Measurements from ENCODE around the gene GBP7.

The GBP7 gene

GRCh38 chr1:89125240-89125912 lies 50.4 kb downstream of the GBP7 start:
- H3K36me3 ChIP-seq (replicated peaks): no peaks in the 10 kb centered on the region
- no peak for DNase-seq
- in situ Hi-C loops (cut with HindIII; ENCODE audit: low pct_ligation_motif_present, low sequenced_read_pairs): no loop called here
- no peak for TF ChIP-seq CTCF (IDR thresholded peaks at IDR 0.05; ENCODE audit: low read depth, low read length, missing control alignments)
- no peaks in the 10 kb centered on the region for H3K27me3 ChIP-seq (replicated peaks)
- peak overlapping the region; percentile 18 for H3K4me3 ChIP-seq (ENCODE audit: low read depth, low read length)
- H3K27ac ChIP-seq: no peak overlapping the region

- no peak for TF ChIP-seq CTCF (IDR thresholded peaks at IDR 0.05; ENCODE audit: low read depth, low read length, missing control alignments)
- in situ Hi-C loops (cut with HindIII; ENCODE audit: low pct_ligation_motif_present, low sequenced_read_pairs): no loop called here
- DNase-seq: no peak
Measured at GRCh38 chr1:89121641-89122040, 54.2 kb downstream of the GBP7 start.

GRCh38 chr1:89114662-89115061 lies 61.1 kb downstream of the GBP7 start:
- no peaks in the 10 kb centered on the region for H3K36me3 ChIP-seq (replicated peaks)
- no peak for TF ChIP-seq CTCF (IDR thresholded peaks at IDR 0.05; ENCODE audit: low read depth, low read length, missing control alignments)
- H3K27ac ChIP-seq: no peak overlapping the region
- H3K27me3 ChIP-seq (replicated peaks): no peaks in the 10 kb centered on the region
- DNase-seq: no peak
- no peak overlapping the region for H3K4me3 ChIP-seq (ENCODE audit: low read depth, low read length)
- in situ Hi-C loops (cut with HindIII; ENCODE audit: low pct_ligation_motif_present, low sequenced_read_pairs): no loop called here

More at GRCh38 chr1:89121641-89122040, 54.2 kb downstream of the GBP7 start:
- H3K36me3 ChIP-seq (replicated peaks): no peaks in the 10 kb centered on the region
- H3K4me3 ChIP-seq (ENCODE audit: low read depth, low read length): no peak overlapping the region
- H3K27me3 ChIP-seq (replicated peaks): no peaks in the 10 kb centered on the region
- no peak overlapping the region for H3K27ac ChIP-seq

- in situ Hi-C loops (cut with HindIII; ENCODE audit: low pct_ligation_motif_present, low sequenced_read_pairs): no loop called here
- H3K27ac ChIP-seq: no peak overlapping the region
- DNase-seq: no peak
- no peaks in the 10 kb centered on the region for H3K36me3 ChIP-seq (replicated peaks)
- H3K27me3 ChIP-seq (replicated peaks): no peaks in the 10 kb centered on the region
- no peak for TF ChIP-seq CTCF (IDR thresholded peaks at IDR 0.05; ENCODE audit: low read depth, low read length, missing control alignments)
- no peak overlapping the region for H3K4me3 ChIP-seq (ENCODE audit: low read depth, low read length)
Measured at GRCh38 chr1:89112871-89113613, 62.8 kb downstream of the GBP7 start.

GRCh38 chr1:89104687-89105086 lies 71.1 kb downstream of the GBP7 start:
- in situ Hi-C loops (cut with HindIII; ENCODE audit: low pct_ligation_motif_present, low sequenced_read_pairs): no loop called here
- no peak overlapping the region for H3K27ac ChIP-seq
- H3K36me3 ChIP-seq (replicated peaks): no peaks in the 10 kb centered on the region
- no peaks in the 10 kb centered on the region for H3K27me3 ChIP-seq (replicated peaks)
- no peak overlapping the region for H3K4me3 ChIP-seq (ENCODE audit: low read depth, low read length)
- TF ChIP-seq CTCF (IDR thresholded peaks at IDR 0.05; ENCODE audit: low read depth, low read length, missing control alignments): no peak
- no peak for DNase-seq

All from brain microvascular endothelial cell (primary cell).